Lower lobe of right lung (tissue), 2 donors: ENCODE measurements around the gene ITPK1. TPM values are rescaled to one million over a fixed set of nuclear protein-coding genes. Genes with fewer than 3 reads are reported as not detected.

Experiments
- ATAC-seq, 2 donors: fragments of 200-7000 bp; cut with Tn5 transposase; one replicate each; pipeline ENCODE4 v1.9.1; 2020 to 2022; ENCODE audit warnings: mild to moderate bottlenecking in 2 of 2, moderate library complexity in 2 of 2
- DNase-seq: peaks from one replicate; pipeline ENCODE4 v3.0.0-alpha.2; 2020
- H3K27ac ChIP-seq: fragments of 200-600 bp; one replicate; pipeline ENCODE4 v1.8.0; 2022
- H3K27me3 ChIP-seq: fragments of 200-600 bp; one replicate; pipeline ENCODE4 v1.8.0; 2022; ENCODE audit warnings: low read depth
- H3K36me3 ChIP-seq: fragments of 200-600 bp; one replicate; pipeline ENCODE4 v1.8.0; 2022; ENCODE audit warnings: mild to moderate bottlenecking
- H3K4me1 ChIP-seq: fragments of 200-600 bp; one replicate; pipeline ENCODE4 v1.8.0; 2022
- H3K4me3 ChIP-seq: fragments of 200-600 bp; one replicate; pipeline ENCODE4 v1.8.0; 2022; ENCODE audit warnings: mild to moderate bottlenecking
- H3K9me3 ChIP-seq: fragments of 200-600 bp; one replicate; pipeline ENCODE4 v1.8.0; 2022
- CTCF ChIP-seq: fragments of 200-600 bp; IDR thresholded peaks from one replicate; pipeline ENCODE4 v1.8.0; 2022; ENCODE audit warnings: antibody characterized with exemption, mild to moderate bottlenecking
- intact Hi-C: fragments of 100-400 bp; cut with DNase I; formaldehyde crosslinking; loops from one replicate; pipeline ENCODE4 v1.11.0; 2022
- total RNA-seq: library from RNA; stranded (reverse); fragmentation: NEBNext Ultra II Directional; extraction: Animal tissue kit (Norgen Biotek cat#: 25700); gene quantifications from one replicate; pipeline ENCODE4 v1.2.1, GENCODE V29; 2021
- donor health status: DM: no; HTN: yes; CAD: no; lungs with severe emphysema.

ITPK1 gene
- total RNA-seq, 1 donor from 2014 or later = 129 TPM

- DNase-seq = no peak
- no peak for TF ChIP-seq CTCF
- Histone ChIP-seq H3K36me3 (no peaks in the 10 kb centered on the region), H3K9me3 (no peaks in the 10 kb centered on the region), H3K27me3 (no peaks in the 10 kb centered on the region), H3K4me3 (no peak overlapping the region), H3K27ac (peak overlapping the region; percentile 79), H3K4me1 (peaks cover 86% of the 10 kb centered on the region)
- ATAC-seq = no peak
- intact Hi-C loops = no loop called here
These were observed 73.9 kb downstream of the ITPK1 start for GRCh38 chr14:93041830-93042229.

GRCh38 chr14:93040982-93041381 lies 74.7 kb downstream of the ITPK1 start:
- no peak overlapping the region for H3K4me3 ChIP-seq
- no peak for ATAC-seq
- intact Hi-C loops = no loop called here
- TF ChIP-seq CTCF = no peak
- DNase-seq = no peak
- H3K9me3 ChIP-seq = no peaks in the 10 kb centered on the region
- H3K27me3 ChIP-seq = no peaks in the 10 kb centered on the region
- H3K36me3 ChIP-seq = no peaks in the 10 kb centered on the region
- H3K4me1 ChIP-seq = peaks cover 86% of the 10 kb centered on the region
- H3K27ac ChIP-seq = peak overlapping the region; percentile 79

GRCh38 chr14:93040443-93040842 lies 75.3 kb downstream of the ITPK1 start:
- H3K27ac ChIP-seq = peak overlapping the region; percentile 79
- H3K4me1 ChIP-seq = peaks cover 83% of the 10 kb centered on the region
- intact Hi-C loops = no loop called here
- no peak for TF ChIP-seq CTCF
- H3K27me3 ChIP-seq = no peaks in the 10 kb centered on the region
- ATAC-seq = no peak
- no peaks in the 10 kb centered on the region for H3K36me3 ChIP-seq
- H3K9me3 ChIP-seq = no peaks in the 10 kb centered on the region
- no peak for DNase-seq
- no peak overlapping the region for H3K4me3 ChIP-seq

- no peaks in the 10 kb centered on the region for H3K36me3 ChIP-seq
- H3K27me3 ChIP-seq = no peaks in the 10 kb centered on the region
- H3K4me3 ChIP-seq = no peak overlapping the region
- H3K27ac ChIP-seq = peak overlapping the region; percentile 79
- DNase-seq (no peak), ATAC-seq (peak; percentile 61 to 69)
- no peaks in the 10 kb centered on the region for H3K9me3 ChIP-seq
- intact Hi-C loops = no loop called here
- no peak for TF ChIP-seq CTCF
- peaks cover 76% of the 10 kb centered on the region for H3K4me1 ChIP-seq
These were observed 75.9 kb downstream of the ITPK1 start for GRCh38 chr14:93039649-93040315.

- DNase-seq (no peak), ATAC-seq (no peak)
- Histone ChIP-seq H3K36me3 (no peaks in the 10 kb centered on the region), H3K4me3 (no peak overlapping the region), H3K27me3 (no peaks in the 10 kb centered on the region), H3K9me3 (no peaks in the 10 kb centered on the region), H3K27ac (no peak overlapping the region), H3K4me1 (peaks cover 69% of the 10 kb centered on the region)
- no peak for TF ChIP-seq CTCF
- intact Hi-C loops = no loop called here
These were observed 78.4 kb downstream of the ITPK1 start for GRCh38 chr14:93037351-93037750.
